ENCODE results near the gene ZNF75A.
A peak's percentile ranks its signal among the peaks of the same experiment; 100 is the strongest.

The ZNF75A gene

GRCh38 chr16:3305109-3306068 is at the start of gene ZNF75A, which contains the start of gene TIGD7:
Gene ZNF75A, plus strand, starts transcription at chr16:3305497. Its CDS starts 2,932 bp downstream, at chr16:3308429.
Gene TIGD7, minus strand, starts transcription at chr16:3305430. Its CDS starts 4,816 bp downstream, at chr16:3300614.
- peak; percentile 94 for DNase-seq (ENCODE audit: low spot score)
- TF ChIP-seq CTCF (IDR thresholded peaks at IDR 0.05; ENCODE audit: extremely low read depth, missing control alignments): no peak

GRCh38 chr16:3256146-3256865 is 49.0 kb upstream of the ZNF75A start, which contains the start of gene MEFV:
Gene MEFV, minus strand, starts transcription at chr16:3256633. Its CDS starts 46 bp downstream, at chr16:3256587.
- TF ChIP-seq CTCF (IDR thresholded peaks at IDR 0.05; ENCODE audit: extremely low read depth, missing control alignments): no peak
- DNase-seq (ENCODE audit: low spot score): no peak

GRCh38 chr16:3256866-3257465 is 48.3 kb upstream of the ZNF75A start:
- TF ChIP-seq CTCF (IDR thresholded peaks at IDR 0.05; ENCODE audit: extremely low read depth, missing control alignments): no peak
- DNase-seq (ENCODE audit: low spot score): no peak

GRCh38 chr16:3259836-3260235 is 45.5 kb upstream of the ZNF75A start:
- no peak for TF ChIP-seq CTCF (IDR thresholded peaks at IDR 0.05; ENCODE audit: extremely low read depth, missing control alignments)
- no peak for DNase-seq (ENCODE audit: low spot score)

- TF ChIP-seq CTCF (IDR thresholded peaks at IDR 0.05; ENCODE audit: extremely low read depth, missing control alignments): no peak
- no peak for DNase-seq (ENCODE audit: low spot score)
These were observed 42.8 kb upstream of the ZNF75A start for GRCh38 chr16:3262517-3262916.

GRCh38 chr16:3264137-3265036 is 40.9 kb upstream of the ZNF75A start:
- peak; percentile 18 for TF ChIP-seq CTCF (IDR thresholded peaks at IDR 0.05; ENCODE audit: extremely low read depth, missing control alignments)
- peak; percentile 98 for DNase-seq (ENCODE audit: low spot score)

Data from GM20000 (cell line).